ENCODE data around the gene USH1G. TPM values are rescaled to one million over a fixed set of nuclear protein-coding genes. Genes with fewer than 3 reads are reported as not detected.
"Not testable (repeated sequence)": the region's sequence is repeated elsewhere in the genome, so short reads cannot be mapped to it uniquely, and the experiment has no call there.

Gene USH1G
- polyA plus RNA-seq, 4 donors = 0.69 to 0.91 (median 0.74) TPM

- DNase-seq (ENCODE audit: low read depth in 4 of 4, low spot score in 3 of 4) = no peak
These were observed 12.8 kb upstream of the USH1G start, which contains the start of gene OTOP3 for GRCh38 chr17:74935585-74936469. TSS of gene OTOP3 (plus strand) at chr17:74935898. CDS start at chr17:74935922, 24 bp downstream.

- DNase-seq (ENCODE audit: low read depth in 4 of 4, low spot score in 3 of 4) = no peak
These were observed 12.0 kb upstream of the USH1G start for GRCh38 chr17:74935048-74935447.

GRCh38 chr17:74930535-74931036, 7.5 kb upstream of the USH1G start:
- no peak for DNase-seq (ENCODE audit: low read depth in 4 of 4, low spot score in 3 of 4)

- DNase-seq (ENCODE audit: low read depth in 4 of 4, low spot score in 3 of 4) = no peak
These were observed 5.7 kb upstream of the USH1G start for GRCh38 chr17:74928786-74929185.

GRCh38 chr17:74925242-74925641, 2.2 kb upstream of the USH1G start:
- no peak for DNase-seq (ENCODE audit: low read depth in 4 of 4, low spot score in 3 of 4)

GRCh38 chr17:74924250-74924948, 1.3 kb upstream of the USH1G start, which contains the start of gene OTOP2:
TSS of gene OTOP2 (plus strand) at chr17:74924273. CDS start at chr17:74924633, 360 bp downstream.
- no peak for DNase-seq (ENCODE audit: low read depth in 4 of 4, low spot score in 3 of 4)

GRCh38 chr17:74923538-74924249, 639 bp upstream of the USH1G start:
- peak in 1 of 4 donors; percentile 26 for DNase-seq (ENCODE audit: low read depth in 4 of 4, low spot score in 3 of 4)

- peak in 1 of 4 donors; percentile 20 for DNase-seq (ENCODE audit: low read depth in 4 of 4, low spot score in 3 of 4)
These were observed 883 bp downstream of the USH1G start for GRCh38 chr17:74922172-74922571.

- no peak for DNase-seq (ENCODE audit: low read depth in 4 of 4, low spot score in 3 of 4)
These were observed 1.3 kb downstream of the USH1G start for GRCh38 chr17:74921769-74922168.

- DNase-seq (ENCODE audit: low read depth in 4 of 4, low spot score in 3 of 4) = no peak
These were observed 1.9 kb downstream of the USH1G start for GRCh38 chr17:74921026-74921681.

- DNase-seq (ENCODE audit: low read depth in 4 of 4, low spot score in 3 of 4) = no peak
These were observed 2.4 kb downstream of the USH1G start for GRCh38 chr17:74920642-74921025.

GRCh38 chr17:74920306-74920620, 2.8 kb downstream of the USH1G start:
- DNase-seq (ENCODE audit: low read depth in 4 of 4, low spot score in 3 of 4) = no peak

- no peak for DNase-seq (ENCODE audit: low read depth in 4 of 4, low spot score in 3 of 4)
These were observed 3.4 kb downstream of the USH1G start for GRCh38 chr17:74919440-74920305.

- DNase-seq (ENCODE audit: low read depth in 4 of 4, low spot score in 3 of 4) = no peak
These were observed 4.1 kb downstream of the USH1G start for GRCh38 chr17:74918906-74919305.

- no peak for DNase-seq (ENCODE audit: low read depth in 4 of 4, low spot score in 3 of 4)
These were observed 5.6 kb downstream of the USH1G start for GRCh38 chr17:74917430-74917829.

GRCh38 chr17:74916851-74917199, 6.2 kb downstream of the USH1G start:
- DNase-seq (ENCODE audit: low read depth in 4 of 4, low spot score in 3 of 4) = no peak

GRCh38 chr17:74916136-74916850, 6.8 kb downstream of the USH1G start:
- DNase-seq (ENCODE audit: low read depth in 4 of 4, low spot score in 3 of 4) = no peak

GRCh38 chr17:74911423-74911822, 11.6 kb downstream of the USH1G start:
- not testable (repeated sequence) for DNase-seq (ENCODE audit: low read depth in 4 of 4, low spot score in 3 of 4)

- DNase-seq (ENCODE audit: low read depth in 4 of 4, low spot score in 3 of 4) = not testable (repeated sequence)
These were observed 14.0 kb downstream of the USH1G start for GRCh38 chr17:74909097-74909496.
